K562 (cell line): ENCODE measurements around the gene MACROH2A2. TPM values are rescaled to one million over a fixed set of nuclear protein-coding genes. Genes with fewer than 3 reads are reported as not detected.

Experiments used
- ASH1L ChIP-seq: fragments of 450-650 bp; IDR thresholded peaks from 2 replicates; pipeline ENCODE4 v1.6.1; 2018; ENCODE audit warnings: borderline replicate concordance, mild to moderate bottlenecking, low read depth; ENCODE audit not compliant: partially characterized antibody
- BDP1 ChIP-seq: IDR thresholded peaks from 3 replicates; pipeline ENCODE4 v1.6.1; 2011; ENCODE audit not compliant: insufficient read length, insufficient read depth
- NR0B1 ChIP-seq: fragments of 450-650 bp; IDR thresholded peaks from one replicate; pipeline ENCODE4 v1.6.1; 2018; ENCODE audit warnings: mild to moderate bottlenecking, moderate library complexity; ENCODE audit not compliant: partially characterized antibody
- PCBP2 ChIP-seq: fragments of 200-400 bp; formaldehyde crosslinking; IDR thresholded peaks from 2 replicates; pipeline ENCODE4 v1.6.1; 2018; ENCODE audit warnings: low read length, low read depth, mild to moderate bottlenecking, moderate library complexity; ENCODE audit not compliant: poor library complexity, severe bottlenecking
- POLR3A ChIP-seq: IDR thresholded peaks from 2 replicates; pipeline ENCODE4 v1.6.1; 2011; ENCODE audit warnings: borderline replicate concordance, mild to moderate bottlenecking, moderate library complexity; ENCODE audit not compliant: insufficient read length, insufficient read depth; ENCODE audit errors: extremely low read depth
- THRAP3 ChIP-seq: fragments of 450-650 bp; IDR thresholded peaks from 2 replicates; pipeline ENCODE4 v1.6.1; 2016; ENCODE audit warnings: mild to moderate bottlenecking, inconsistent platforms, borderline replicate concordance
- ZNF445 ChIP-seq: fragments of 250-450 bp; sonication (Bioruptor Pico); IDR thresholded peaks from 2 replicates; pipeline ENCODE4 v1.4.0; 2020; ENCODE audit warnings: low read depth, mild to moderate bottlenecking, moderate library complexity
- ZNF707 ChIP-seq: fragments of 250-450 bp; sonication (Bioruptor Pico); conservative IDR thresholded peaks from 2 replicates; pipeline ENCODE4 v1.8.0; 2022; ENCODE audit warnings: inconsistent platforms, mild to moderate bottlenecking, moderate library complexity
- polyA plus RNA-seq, 8 experiments: library from polyadenylated mRNA; depleted of rRNA in 4 of 8; stranded (reverse) in 5 of 8; unstranded in 3 of 8; fragments of >200 nt; fragmentation: Nextera tagmentation in 2 of 8; fragmentation: Illumina TruSeq in 1 of 8; extraction: Ambion mirVana in 2 of 8; extraction: Trizol in 1 of 8; gene quantifications; 2 replicates each; pipeline versions ENCODE4 v1.2.1 to v1.2.3, GENCODE V29; 2011 to 2014; ENCODE audit warnings: inconsistent platforms in 1 of 8, missing spikeins in 1 of 8
- total RNA-seq, 7 experiments: library from RNA; depleted of rRNA in 6 of 7; stranded (reverse); fragments of >200 nt in 6 of 7; fragmentation: Illumina TruSeq in 2 of 7; extraction: Trizol in 2 of 7; gene quantifications; 2 replicates each; pipeline versions ENCODE4 v1.2.1 to v1.2.3, GENCODE V29; 2011 to 2021; ENCODE audit warnings: low replicate concordance in 1 of 7
- TF ChIP-seq, protein P1 (sequence below): fragments of 250-450 bp; sonication (Bioruptor Pico); IDR thresholded peaks from 2 replicates; pipeline ENCODE4 v1.4.0; 2020; ENCODE audit warnings: borderline replicate concordance
- TF ChIP-seq, protein P2 (sequence below): fragments of 250-450 bp; sonication (Bioruptor Pico); IDR thresholded peaks from 2 replicates; pipeline ENCODE4 v1.5.0; 2020; ENCODE audit warnings: mild to moderate bottlenecking
- TF ChIP-seq, protein P3 (sequence below): fragments of 450-650 bp; IDR thresholded peaks from 2 replicates; pipeline ENCODE4 v1.6.1; 2016; ENCODE audit warnings: missing biosample characterization, missing genetic modification characterization

Gene MACROH2A2
- total and polyA plus RNA-seq, 9 of the 15 experiments (the other 6 are each of a cell fraction or from before 2014, with no cell fraction given) = 0.07 TPM; not detected in 8

DNA sequence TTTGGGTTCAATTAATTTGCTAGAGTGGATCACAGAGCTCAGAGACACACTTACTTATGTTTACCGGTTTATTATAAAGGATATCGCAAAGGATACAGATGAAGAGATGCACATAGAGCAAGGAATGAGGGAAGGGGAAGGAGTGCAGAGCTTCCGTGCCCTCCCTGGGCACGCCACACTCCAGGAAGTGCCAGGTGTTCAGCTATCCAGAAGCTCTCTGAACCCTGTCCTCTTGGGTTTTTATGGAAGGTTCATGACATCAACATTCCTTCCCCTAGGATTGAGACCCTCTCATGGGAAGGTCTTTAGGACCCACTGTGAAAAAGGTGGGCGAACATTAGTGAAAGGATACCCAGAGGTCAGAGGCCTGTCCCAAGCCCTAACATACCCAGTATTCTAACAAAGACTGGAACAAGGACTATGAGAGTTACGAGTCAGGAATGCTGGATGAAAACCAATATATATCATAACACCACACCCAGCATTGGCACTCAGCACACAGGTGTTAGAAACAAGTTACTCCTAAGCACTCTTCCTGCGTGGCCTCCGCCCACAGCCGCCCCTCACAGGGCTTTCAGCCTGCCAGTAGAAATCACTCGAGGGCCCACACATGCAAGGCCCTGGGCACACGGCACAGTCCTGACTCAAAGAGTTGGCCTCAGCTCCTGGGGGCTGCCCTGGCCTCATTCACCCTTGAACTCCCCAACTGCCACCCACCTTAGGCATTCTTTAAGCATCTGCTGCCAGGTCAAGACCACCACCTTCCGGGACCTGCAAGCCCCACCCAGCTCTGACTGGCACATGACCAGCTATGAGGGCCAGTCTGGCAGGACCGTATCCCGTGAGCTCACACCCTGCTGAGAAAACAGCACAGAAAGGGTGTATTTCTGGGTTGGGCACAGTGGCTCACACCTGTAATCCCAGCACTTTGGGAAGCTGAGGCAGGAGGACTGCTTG, 85.6 kb downstream of the MACROH2A2 start (continued):
- TF ChIP-seq BDP1 = no peak
- TF ChIP-seq POLR3A = no peak
- no peak for TF ChIP-seq PCBP2
- TF ChIP-seq ASH1L = no peak
- TF ChIP-seq ZNF445 = no peak
- TF ChIP-seq, protein P1, sequence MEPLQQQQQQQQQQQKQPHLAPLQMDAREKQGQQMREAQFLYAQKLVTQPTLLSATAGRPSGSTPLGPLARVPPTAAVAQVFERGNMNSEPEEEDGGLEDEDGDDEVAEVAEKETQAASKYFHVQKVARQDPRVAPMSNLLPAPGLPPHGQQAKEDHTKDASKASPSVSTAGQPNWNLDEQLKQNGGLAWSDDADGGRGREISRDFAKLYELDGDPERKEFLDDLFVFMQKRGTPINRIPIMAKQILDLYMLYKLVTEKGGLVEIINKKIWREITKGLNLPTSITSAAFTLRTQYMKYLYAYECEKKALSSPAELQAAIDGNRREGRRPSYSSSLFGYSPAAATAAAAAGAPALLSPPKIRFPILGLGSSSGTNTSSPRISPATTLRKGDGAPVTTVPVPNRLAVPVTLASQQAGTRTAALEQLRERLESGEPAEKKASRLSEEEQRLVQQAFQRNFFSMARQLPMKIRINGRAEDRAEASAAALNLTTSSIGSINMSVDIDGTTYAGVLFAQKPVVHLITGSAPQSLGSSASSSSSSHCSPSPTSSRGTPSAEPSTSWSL (CRISPR knock-in tag) = no peak
- TF ChIP-seq ZNF707 (CRISPR knock-in tag) = no peak
- TF ChIP-seq, protein P2, sequence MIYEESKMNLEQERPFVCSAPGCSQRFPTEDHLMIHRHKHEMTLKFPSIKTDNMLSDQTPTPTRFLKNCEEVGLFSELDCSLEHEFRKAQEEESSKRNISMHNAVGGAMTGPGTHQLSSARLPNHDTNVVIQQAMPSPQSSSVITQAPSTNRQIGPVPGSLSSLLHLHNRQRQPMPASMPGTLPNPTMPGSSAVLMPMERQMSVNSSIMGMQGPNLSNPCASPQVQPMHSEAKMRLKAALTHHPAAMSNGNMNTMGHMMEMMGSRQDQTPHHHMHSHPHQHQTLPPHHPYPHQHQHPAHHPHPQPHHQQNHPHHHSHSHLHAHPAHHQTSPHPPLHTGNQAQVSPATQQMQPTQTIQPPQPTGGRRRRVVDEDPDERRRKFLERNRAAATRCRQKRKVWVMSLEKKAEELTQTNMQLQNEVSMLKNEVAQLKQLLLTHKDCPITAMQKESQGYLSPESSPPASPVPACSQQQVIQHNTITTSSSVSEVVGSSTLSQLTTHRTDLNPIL (CRISPR knock-in tag) = no peak
- TF ChIP-seq NR0B1 = no peak
- TF ChIP-seq, protein P3, sequence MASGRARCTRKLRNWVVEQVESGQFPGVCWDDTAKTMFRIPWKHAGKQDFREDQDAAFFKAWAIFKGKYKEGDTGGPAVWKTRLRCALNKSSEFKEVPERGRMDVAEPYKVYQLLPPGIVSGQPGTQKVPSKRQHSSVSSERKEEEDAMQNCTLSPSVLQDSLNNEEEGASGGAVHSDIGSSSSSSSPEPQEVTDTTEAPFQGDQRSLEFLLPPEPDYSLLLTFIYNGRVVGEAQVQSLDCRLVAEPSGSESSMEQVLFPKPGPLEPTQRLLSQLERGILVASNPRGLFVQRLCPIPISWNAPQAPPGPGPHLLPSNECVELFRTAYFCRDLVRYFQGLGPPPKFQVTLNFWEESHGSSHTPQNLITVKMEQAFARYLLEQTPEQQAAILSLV (tag) = no peak
- no peak for TF ChIP-seq THRAP3
